ENCODE data around the gene GPC3.
A peak's percentile ranks its signal among the peaks of the same experiment; 100 is the strongest.

Gene GPC3

GRCh38 chrX:133586443-133586842, 399.0 kb downstream of the GPC3 start:
- H3K4me3 ChIP-seq (ENCODE audit: low read length), result no peak overlapping the region
- DNase-seq (ENCODE audit: low read depth), result peak; percentile 45
- no peak for TF ChIP-seq CTCF (conservative IDR thresholded peaks at IDR 0.05; ENCODE audit: low read length)

GRCh38 chrX:133583825-133584224, 401.6 kb downstream of the GPC3 start:
- no peak for DNase-seq (ENCODE audit: low read depth)
- no peak for TF ChIP-seq CTCF (conservative IDR thresholded peaks at IDR 0.05; ENCODE audit: low read length)
- no peak overlapping the region for H3K4me3 ChIP-seq (ENCODE audit: low read length)

GRCh38 chrX:133580625-133581024, 404.8 kb downstream of the GPC3 start:
- DNase-seq (ENCODE audit: low read depth), result peak; percentile 61
- no peak overlapping the region for H3K4me3 ChIP-seq (ENCODE audit: low read length)
- no peak for TF ChIP-seq CTCF (conservative IDR thresholded peaks at IDR 0.05; ENCODE audit: low read length)

- TF ChIP-seq CTCF (conservative IDR thresholded peaks at IDR 0.05; ENCODE audit: low read length), result no peak
- DNase-seq (ENCODE audit: low read depth), result no peak
- no peak overlapping the region for H3K4me3 ChIP-seq (ENCODE audit: low read length)
Observed at GRCh38 chrX:133579631-133580030, 405.8 kb downstream of the GPC3 start.

GRCh38 chrX:133576876-133577275, 408.5 kb downstream of the GPC3 start:
- no peak for DNase-seq (ENCODE audit: low read depth)
- no peak overlapping the region for H3K4me3 ChIP-seq (ENCODE audit: low read length)
- no peak for TF ChIP-seq CTCF (conservative IDR thresholded peaks at IDR 0.05; ENCODE audit: low read length)

GRCh38 chrX:133575501-133576136, 409.8 kb downstream of the GPC3 start:
- TF ChIP-seq CTCF (conservative IDR thresholded peaks at IDR 0.05; ENCODE audit: low read length), result no peak
- no peak overlapping the region for H3K4me3 ChIP-seq (ENCODE audit: low read length)
- DNase-seq (ENCODE audit: low read depth), result no peak

GRCh38 chrX:133574716-133575115, 410.7 kb downstream of the GPC3 start:
- no peak overlapping the region for H3K4me3 ChIP-seq (ENCODE audit: low read length)
- TF ChIP-seq CTCF (conservative IDR thresholded peaks at IDR 0.05; ENCODE audit: low read length), result no peak
- DNase-seq (ENCODE audit: low read depth), result no peak
